ENCODE measurements around the gene OLA1. TPM values are rescaled to one million over a fixed set of nuclear protein-coding genes. Genes with fewer than 3 reads are reported as not detected.

OLA1 gene
- total RNA-seq, 1 experiment from 2014 or later, result 109 TPM

DNA sequence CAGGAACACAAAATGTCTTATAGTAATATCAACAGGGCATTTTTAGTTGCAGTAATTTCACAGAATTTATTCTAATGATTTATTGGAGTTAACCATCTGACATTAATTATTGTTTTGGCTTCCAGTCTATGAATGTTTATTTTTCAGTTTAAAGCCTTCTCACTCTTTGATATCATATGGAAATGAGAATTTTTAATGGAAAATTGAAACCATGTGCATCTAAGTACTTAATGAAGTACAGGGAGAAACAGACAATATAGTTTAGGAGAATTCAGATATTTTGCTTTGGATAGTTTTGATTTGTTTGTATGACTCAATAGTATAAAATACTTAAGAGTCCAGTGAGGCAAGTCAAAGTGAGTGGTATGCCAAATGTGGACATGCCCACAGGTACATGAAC lies 126.1 kb downstream of the OLA1 start:
- DNase-seq (ENCODE audit: low spot score) (no peak), ATAC-seq (no peak)
- Mint-ChIP-seq H3K27ac (peak overlapping the region; percentile 78), H3K4me3 (no peak overlapping the region), H3K4me1 (peaks cover 78% of the 10 kb centered on the region), H3K36me3 (no peaks in the 10 kb centered on the region), H3K27me3 (ENCODE audit: low read depth) (no peaks in the 10 kb centered on the region), H3K9me3 (no peaks in the 10 kb centered on the region)
- POLR2A ChIA-PET, result no interaction called here
- no peak for TF ChIP-seq GABPB1 (CRISPR knock-in tag; IDR thresholded peaks at IDR 0.05)
- TF ChIP-seq HMGA2 (CRISPR knock-in tag; IDR thresholded peaks at IDR 0.05), result no peak
- TF ChIP-seq, protein P1, sequence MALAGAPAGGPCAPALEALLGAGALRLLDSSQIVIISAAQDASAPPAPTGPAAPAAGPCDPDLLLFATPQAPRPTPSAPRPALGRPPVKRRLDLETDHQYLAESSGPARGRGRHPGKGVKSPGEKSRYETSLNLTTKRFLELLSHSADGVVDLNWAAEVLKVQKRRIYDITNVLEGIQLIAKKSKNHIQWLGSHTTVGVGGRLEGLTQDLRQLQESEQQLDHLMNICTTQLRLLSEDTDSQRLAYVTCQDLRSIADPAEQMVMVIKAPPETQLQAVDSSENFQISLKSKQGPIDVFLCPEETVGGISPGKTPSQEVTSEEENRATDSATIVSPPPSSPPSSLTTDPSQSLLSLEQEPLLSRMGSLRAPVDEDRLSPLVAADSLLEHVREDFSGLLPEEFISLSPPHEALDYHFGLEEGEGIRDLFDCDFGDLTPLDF (CRISPR knock-in tag; IDR thresholded peaks at IDR 0.05), result no peak
- TF ChIP-seq NR1H2 (CRISPR knock-in tag; IDR thresholded peaks at IDR 0.05), result no peak
- TF ChIP-seq, protein P2, sequence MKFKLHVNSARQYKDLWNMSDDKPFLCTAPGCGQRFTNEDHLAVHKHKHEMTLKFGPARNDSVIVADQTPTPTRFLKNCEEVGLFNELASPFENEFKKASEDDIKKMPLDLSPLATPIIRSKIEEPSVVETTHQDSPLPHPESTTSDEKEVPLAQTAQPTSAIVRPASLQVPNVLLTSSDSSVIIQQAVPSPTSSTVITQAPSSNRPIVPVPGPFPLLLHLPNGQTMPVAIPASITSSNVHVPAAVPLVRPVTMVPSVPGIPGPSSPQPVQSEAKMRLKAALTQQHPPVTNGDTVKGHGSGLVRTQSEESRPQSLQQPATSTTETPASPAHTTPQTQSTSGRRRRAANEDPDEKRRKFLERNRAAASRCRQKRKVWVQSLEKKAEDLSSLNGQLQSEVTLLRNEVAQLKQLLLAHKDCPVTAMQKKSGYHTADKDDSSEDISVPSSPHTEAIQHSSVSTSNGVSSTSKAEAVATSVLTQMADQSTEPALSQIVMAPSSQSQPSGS (CRISPR knock-in tag; IDR thresholded peaks at IDR 0.05; ENCODE audit: borderline replicate concordance, low read depth), result no peak
- TF ChIP-seq KAT7 (CRISPR knock-in tag; IDR thresholded peaks at IDR 0.05; ENCODE audit: borderline replicate concordance), result no peak
- TF ChIP-seq, protein P3, sequence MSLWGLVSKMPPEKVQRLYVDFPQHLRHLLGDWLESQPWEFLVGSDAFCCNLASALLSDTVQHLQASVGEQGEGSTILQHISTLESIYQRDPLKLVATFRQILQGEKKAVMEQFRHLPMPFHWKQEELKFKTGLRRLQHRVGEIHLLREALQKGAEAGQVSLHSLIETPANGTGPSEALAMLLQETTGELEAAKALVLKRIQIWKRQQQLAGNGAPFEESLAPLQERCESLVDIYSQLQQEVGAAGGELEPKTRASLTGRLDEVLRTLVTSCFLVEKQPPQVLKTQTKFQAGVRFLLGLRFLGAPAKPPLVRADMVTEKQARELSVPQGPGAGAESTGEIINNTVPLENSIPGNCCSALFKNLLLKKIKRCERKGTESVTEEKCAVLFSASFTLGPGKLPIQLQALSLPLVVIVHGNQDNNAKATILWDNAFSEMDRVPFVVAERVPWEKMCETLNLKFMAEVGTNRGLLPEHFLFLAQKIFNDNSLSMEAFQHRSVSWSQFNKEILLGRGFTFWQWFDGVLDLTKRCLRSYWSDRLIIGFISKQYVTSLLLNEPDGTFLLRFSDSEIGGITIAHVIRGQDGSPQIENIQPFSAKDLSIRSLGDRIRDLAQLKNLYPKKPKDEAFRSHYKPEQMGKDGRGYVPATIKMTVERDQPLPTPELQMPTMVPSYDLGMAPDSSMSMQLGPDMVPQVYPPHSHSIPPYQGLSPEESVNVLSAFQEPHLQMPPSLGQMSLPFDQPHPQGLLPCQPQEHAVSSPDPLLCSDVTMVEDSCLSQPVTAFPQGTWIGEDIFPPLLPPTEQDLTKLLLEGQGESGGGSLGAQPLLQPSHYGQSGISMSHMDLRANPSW (CRISPR knock-in tag; conservative IDR thresholded peaks at IDR 0.05; ENCODE audit: low read depth), result no peak
- TF ChIP-seq GRHL2 (CRISPR knock-in tag; IDR thresholded peaks at IDR 0.05; ENCODE audit: insufficient replicate concordance, severe bottlenecking), result no peak
- no peak for TF ChIP-seq ESRRA (CRISPR knock-in tag; IDR thresholded peaks at IDR 0.05; ENCODE audit: borderline replicate concordance)
- TF ChIP-seq NFATC4 (CRISPR knock-in tag; IDR thresholded peaks at IDR 0.05), result no peak
- TF ChIP-seq EMX1 (CRISPR knock-in tag; IDR thresholded peaks at IDR 0.05), result no peak
- TF ChIP-seq, protein P4, sequence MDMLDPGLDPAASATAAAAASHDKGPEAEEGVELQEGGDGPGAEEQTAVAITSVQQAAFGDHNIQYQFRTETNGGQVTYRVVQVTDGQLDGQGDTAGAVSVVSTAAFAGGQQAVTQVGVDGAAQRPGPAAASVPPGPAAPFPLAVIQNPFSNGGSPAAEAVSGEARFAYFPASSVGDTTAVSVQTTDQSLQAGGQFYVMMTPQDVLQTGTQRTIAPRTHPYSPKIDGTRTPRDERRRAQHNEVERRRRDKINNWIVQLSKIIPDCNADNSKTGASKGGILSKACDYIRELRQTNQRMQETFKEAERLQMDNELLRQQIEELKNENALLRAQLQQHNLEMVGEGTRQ (CRISPR knock-in tag; IDR thresholded peaks at IDR 0.05), result no peak
- CTCF ChIA-PET, result no interaction called here

DNA sequence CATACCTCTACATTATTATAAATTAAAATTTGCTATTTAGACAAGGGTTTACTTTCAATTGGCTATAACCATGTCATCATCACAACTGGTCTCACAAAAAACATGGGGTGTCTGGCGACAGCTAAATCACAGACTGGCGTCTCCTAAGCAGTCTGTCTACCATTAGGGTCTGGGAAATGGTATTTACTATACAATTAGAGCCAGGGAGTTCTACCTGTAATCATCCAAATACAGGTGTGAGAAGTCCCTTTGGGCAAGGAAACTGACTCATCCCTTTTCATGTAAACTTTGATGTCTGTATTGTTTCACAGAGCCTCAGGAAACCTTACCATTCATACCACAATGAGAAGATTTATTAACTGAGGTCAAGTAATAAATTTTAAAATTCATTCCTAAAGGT lies 126.7 kb downstream of the OLA1 start:
- no peaks in the 10 kb centered on the region for H3K9me3 Mint-ChIP-seq
- H3K27ac Mint-ChIP-seq, result peak overlapping the region; percentile 78; the same call in 1 of the 2 replicates
- CTCF ChIA-PET, result interaction anchor here (0.8 kb wide), 1 partner anchor 220 kb away, joined by 3 read pairs; no protein-coding TSS in a partner anchor
- TF ChIP-seq, protein P5, sequence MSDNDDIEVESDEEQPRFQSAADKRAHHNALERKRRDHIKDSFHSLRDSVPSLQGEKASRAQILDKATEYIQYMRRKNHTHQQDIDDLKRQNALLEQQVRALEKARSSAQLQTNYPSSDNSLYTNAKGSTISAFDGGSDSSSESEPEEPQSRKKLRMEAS (CRISPR knock-in tag; IDR thresholded peaks at IDR 0.05), result no peak
- TF ChIP-seq HMGA2 (CRISPR knock-in tag; IDR thresholded peaks at IDR 0.05) (no peak), ATF1 (CRISPR knock-in tag; IDR thresholded peaks at IDR 0.05) (no peak)
- no peak overlapping the region; the same call in 1 of the 2 replicates for H3K4me3 Mint-ChIP-seq
- H3K36me3 Mint-ChIP-seq, result no peaks in the 10 kb centered on the region
- peaks cover 76% of the 10 kb centered on the region for H3K4me1 Mint-ChIP-seq
- ATAC-seq (no peak), DNase-seq (ENCODE audit: low spot score) (no peak)
- POLR2A ChIA-PET, result no interaction called here
- no peaks in the 10 kb centered on the region for H3K27me3 Mint-ChIP-seq (ENCODE audit: low read depth)

DNA sequence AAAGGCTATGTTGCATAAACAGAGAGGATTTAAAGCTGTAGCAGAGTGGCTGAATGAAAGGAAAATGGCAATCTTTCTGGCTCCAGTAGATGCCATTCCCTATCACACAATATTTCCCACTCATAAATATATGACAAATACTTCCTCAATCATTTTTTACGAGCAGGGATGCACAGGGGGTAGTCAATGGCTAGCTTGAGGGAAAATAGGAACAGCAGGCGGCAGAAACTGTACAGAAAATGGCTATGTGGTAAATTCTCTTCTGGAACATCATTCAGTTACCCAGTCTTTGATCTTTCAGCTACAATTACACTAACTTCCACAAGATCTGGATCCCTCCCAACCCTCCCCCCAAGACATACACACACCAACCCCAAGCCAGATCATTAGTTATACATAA lies 127.2 kb downstream of the OLA1 start:
- POLR2A ChIA-PET, result no interaction called here
- CTCF ChIA-PET, result interaction anchor here (0.8 kb wide), 1 partner anchor 220 kb away, joined by 3 read pairs; no protein-coding TSS in a partner anchor
- no peaks in the 10 kb centered on the region for H3K27me3 Mint-ChIP-seq (ENCODE audit: low read depth)
- H3K4me1 Mint-ChIP-seq, result peaks cover 76% of the 10 kb centered on the region
- H3K27ac Mint-ChIP-seq, result peak overlapping the region; percentile 80
- TF ChIP-seq, protein P5 (CRISPR knock-in tag; IDR thresholded peaks at IDR 0.05), result no peak
- TF ChIP-seq, protein P2 (CRISPR knock-in tag; IDR thresholded peaks at IDR 0.05; ENCODE audit: borderline replicate concordance, low read depth), result no peak
- no peak for TF ChIP-seq ELF4 (CRISPR knock-in tag; IDR thresholded peaks at IDR 0.05; ENCODE audit: low read depth)
- TF ChIP-seq, protein P4 (CRISPR knock-in tag; IDR thresholded peaks at IDR 0.05), result no peak
- TF ChIP-seq, protein P6, sequence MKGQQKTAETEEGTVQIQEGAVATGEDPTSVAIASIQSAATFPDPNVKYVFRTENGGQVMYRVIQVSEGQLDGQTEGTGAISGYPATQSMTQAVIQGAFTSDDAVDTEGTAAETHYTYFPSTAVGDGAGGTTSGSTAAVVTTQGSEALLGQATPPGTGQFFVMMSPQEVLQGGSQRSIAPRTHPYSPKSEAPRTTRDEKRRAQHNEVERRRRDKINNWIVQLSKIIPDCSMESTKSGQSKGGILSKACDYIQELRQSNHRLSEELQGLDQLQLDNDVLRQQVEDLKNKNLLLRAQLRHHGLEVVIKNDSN (CRISPR knock-in tag; IDR thresholded peaks at IDR 0.05), result no peak
- TF ChIP-seq RORB (CRISPR knock-in tag; IDR thresholded peaks at IDR 0.05), result no peak
- DNase-seq (ENCODE audit: low spot score) (no peak), ATAC-seq (no peak)
- H3K4me3 Mint-ChIP-seq, result no peak overlapping the region
- H3K36me3 Mint-ChIP-seq, result no peaks in the 10 kb centered on the region
- no peaks in the 10 kb centered on the region for H3K9me3 Mint-ChIP-seq

All from WTC11 (cell line).